Mesothelial cell of epicardium (in vitro differentiated cells): Measurements from ENCODE around the gene CGNL1. TPM values are rescaled to one million over a fixed set of nuclear protein-coding genes. Genes with fewer than 3 reads are reported as not detected.

Experiments
- DNase-seq, 2 experiments: peaks; one replicate each; pipeline ENCODE4 v3.0.0; 2021; ENCODE audit warnings: low spot score in 2 of 2; ENCODE audit not compliant: unreplicated experiment in 2 of 2
- H3K27ac Mint-ChIP-seq: 2 replicates; pipeline ENCODE4 v1.8.0; 2021; ENCODE audit warnings: mixed read lengths
- H3K27me3 Mint-ChIP-seq: 2 replicates; pipeline ENCODE4 v1.8.0; 2021; ENCODE audit warnings: low read depth, mixed read lengths
- H3K36me3 Mint-ChIP-seq: 2 replicates; pipeline ENCODE4 v1.8.0; 2021; ENCODE audit warnings: mixed read lengths
- H3K4me1 Mint-ChIP-seq: 2 replicates; pipeline ENCODE4 v1.8.0; 2021; ENCODE audit warnings: mixed read lengths
- H3K4me3 Mint-ChIP-seq: 2 replicates; pipeline ENCODE4 v1.8.0; 2021; ENCODE audit warnings: mild to moderate bottlenecking, moderate library complexity, mixed read lengths
- H3K9me3 Mint-ChIP-seq: 2 replicates; pipeline ENCODE4 v1.8.0; 2021; ENCODE audit warnings: mixed read lengths
- total RNA-seq: library from RNA; stranded (reverse); gene quantifications from 3 replicates; pipeline ENCODE4 v1.2.1, GENCODE V29; 2021
- TF ChIP-seq, protein P1 (sequence below): fragments of 200-600 bp; sonication (generic); IDR thresholded peaks from one replicate; pipeline ENCODE4 v1.5.0; 2021; ENCODE audit warnings: antibody characterized with exemption; ENCODE audit not compliant: unreplicated experiment

Gene CGNL1
- total RNA-seq, 1 donor from 2014 or later: 34.1 TPM

DNA sequence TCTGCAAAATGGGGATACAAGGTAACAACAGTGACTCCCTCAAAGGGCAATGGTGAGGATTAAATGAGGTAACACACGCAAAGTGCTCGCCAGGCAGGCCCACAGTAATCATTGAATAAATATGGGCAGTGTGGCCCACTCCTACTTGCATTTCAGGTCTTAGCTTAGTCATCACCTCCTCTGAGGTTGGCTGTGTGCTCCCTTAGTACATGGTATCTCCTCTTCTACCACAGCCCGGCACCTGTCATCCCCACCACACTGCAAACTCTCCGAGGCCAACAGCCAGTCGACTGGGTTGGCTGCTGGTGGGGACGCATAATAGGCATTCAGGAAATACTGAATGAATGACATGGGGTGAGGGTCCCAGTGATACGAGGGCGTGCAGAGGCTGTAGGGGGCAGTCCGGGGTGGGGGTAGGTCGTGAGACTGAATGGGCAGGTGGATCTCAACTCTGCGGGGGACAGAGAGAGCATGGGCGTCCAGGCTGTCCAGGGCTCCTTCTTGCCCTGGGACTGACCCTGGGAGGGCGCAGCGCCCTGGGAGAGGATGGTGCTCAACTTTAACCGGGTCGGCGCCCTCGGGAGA, 215.0 kb downstream of the CGNL1 start:
- Mint-ChIP-seq H3K36me3 (no peaks in the 10 kb centered on the region), H3K9me3 (no peaks in the 10 kb centered on the region), H3K4me1 (peaks cover 17% of the 10 kb centered on the region), H3K27me3 (no peaks in the 10 kb centered on the region), H3K27ac (peak overlapping the region; percentile 28), H3K4me3 (peak overlapping the region; percentile 73)
- TF ChIP-seq, protein P1, sequence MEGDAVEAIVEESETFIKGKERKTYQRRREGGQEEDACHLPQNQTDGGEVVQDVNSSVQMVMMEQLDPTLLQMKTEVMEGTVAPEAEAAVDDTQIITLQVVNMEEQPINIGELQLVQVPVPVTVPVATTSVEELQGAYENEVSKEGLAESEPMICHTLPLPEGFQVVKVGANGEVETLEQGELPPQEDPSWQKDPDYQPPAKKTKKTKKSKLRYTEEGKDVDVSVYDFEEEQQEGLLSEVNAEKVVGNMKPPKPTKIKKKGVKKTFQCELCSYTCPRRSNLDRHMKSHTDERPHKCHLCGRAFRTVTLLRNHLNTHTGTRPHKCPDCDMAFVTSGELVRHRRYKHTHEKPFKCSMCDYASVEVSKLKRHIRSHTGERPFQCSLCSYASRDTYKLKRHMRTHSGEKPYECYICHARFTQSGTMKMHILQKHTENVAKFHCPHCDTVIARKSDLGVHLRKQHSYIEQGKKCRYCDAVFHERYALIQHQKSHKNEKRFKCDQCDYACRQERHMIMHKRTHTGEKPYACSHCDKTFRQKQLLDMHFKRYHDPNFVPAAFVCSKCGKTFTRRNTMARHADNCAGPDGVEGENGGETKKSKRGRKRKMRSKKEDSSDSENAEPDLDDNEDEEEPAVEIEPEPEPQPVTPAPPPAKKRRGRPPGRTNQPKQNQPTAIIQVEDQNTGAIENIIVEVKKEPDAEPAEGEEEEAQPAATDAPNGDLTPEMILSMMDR: no peak
- no peak for DNase-seq

- Mint-ChIP-seq H3K27me3 (no peaks in the 10 kb centered on the region), H3K9me3 (no peaks in the 10 kb centered on the region), H3K36me3 (no peaks in the 10 kb centered on the region), H3K4me3 (peak within 1 kb of the TSS; percentile 73), H3K27ac (peak within 1 kb of the TSS; percentile 28), H3K4me1 (peaks cover 17% of the 10 kb centered on the region)
- peak; percentile 33 to 61 for DNase-seq
- TF ChIP-seq, protein P1: no peak
Measured at GRCh38 chr15:57591822-57592367, 215.6 kb downstream of the CGNL1 start, which contains the start of gene MYZAP. Gene MYZAP (plus strand): TSS chr15:57591904. CDS start chr15:57592035, 131 bp downstream.

DNA sequence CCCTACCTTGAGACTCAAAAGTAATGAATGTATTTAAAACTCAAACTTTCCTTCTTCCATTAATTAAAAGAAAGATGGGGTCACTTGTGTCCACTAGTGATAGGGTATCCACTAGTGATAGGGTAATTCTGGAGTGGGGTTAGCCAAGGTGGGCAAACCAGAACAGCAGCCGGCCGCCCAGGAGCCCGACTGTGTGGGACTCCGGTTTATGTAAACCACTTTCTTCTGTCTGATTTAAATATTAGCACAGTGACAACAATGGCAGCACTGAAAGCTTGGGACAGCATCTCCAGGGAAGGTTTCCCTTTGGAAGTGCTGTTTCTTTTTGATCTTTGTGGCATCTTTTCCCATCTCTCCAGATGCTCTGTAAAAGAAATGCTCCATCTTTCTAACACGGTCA, 216.1 kb downstream of the CGNL1 start:
- no peaks in the 10 kb centered on the region for H3K27me3 Mint-ChIP-seq

DNA sequence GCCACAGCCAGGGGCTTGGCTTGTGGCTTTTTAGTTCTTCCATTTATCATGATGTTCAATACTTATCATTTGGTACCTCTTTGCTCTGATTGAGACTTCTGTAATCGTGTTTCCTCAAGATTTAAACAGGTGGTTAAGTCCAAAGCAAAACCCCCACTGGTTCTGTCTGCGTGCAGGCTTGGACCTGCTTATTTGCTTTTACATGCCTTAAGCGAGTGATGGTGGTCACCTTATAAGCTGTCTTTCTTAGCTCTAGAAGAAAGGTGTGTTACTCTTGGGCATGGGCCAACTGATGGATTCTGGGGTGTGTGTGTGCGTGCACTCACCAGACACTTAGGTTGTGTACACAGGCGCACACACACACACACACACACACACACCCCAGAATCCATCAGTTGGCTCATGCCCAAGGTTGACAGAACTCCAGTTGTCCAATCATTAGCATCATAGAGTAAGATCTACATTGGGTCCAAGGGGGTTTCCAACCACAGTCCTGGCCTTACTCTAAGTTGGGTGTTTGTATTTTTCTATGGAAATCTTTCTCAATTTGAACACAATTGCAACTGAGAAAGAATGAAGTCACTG, 216.6 kb downstream of the CGNL1 start:
- TF ChIP-seq, protein P1: no peak
- no peaks in the 10 kb centered on the region for H3K9me3 Mint-ChIP-seq
- H3K4me3 Mint-ChIP-seq: peak overlapping the region; percentile 62
- H3K27ac Mint-ChIP-seq: no peak overlapping the region
- H3K4me1 Mint-ChIP-seq: peaks cover 21% of the 10 kb centered on the region
- no peaks in the 10 kb centered on the region for H3K27me3 Mint-ChIP-seq
- DNase-seq: no peak
- H3K36me3 Mint-ChIP-seq: no peaks in the 10 kb centered on the region

More for the DNA sequence above, 216.1 kb downstream of the CGNL1 start:
- Mint-ChIP-seq H3K9me3 (no peaks in the 10 kb centered on the region), H3K4me1 (peaks cover 17% of the 10 kb centered on the region), H3K27ac (no peak overlapping the region), H3K36me3 (no peaks in the 10 kb centered on the region), H3K4me3 (peak overlapping the region; percentile 62)
- DNase-seq: no peak
- TF ChIP-seq, protein P1: no peak

DNA sequence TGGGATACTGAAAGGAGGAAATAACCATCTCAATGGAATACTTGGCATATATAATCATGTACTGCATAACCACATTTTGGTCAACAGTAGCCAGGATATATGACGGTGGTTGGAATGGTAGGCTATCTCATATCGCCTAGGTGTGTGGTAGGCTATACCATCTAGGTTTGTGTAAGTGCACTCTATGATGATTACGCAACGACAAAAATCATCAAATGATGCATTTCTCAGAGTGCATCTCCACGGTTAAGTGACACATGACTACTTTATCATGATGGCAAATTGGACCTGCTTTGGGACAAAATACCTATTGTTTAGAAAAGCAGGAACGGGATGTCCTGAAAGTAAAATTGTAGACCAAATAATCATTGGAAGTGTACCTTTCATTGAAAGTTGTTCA, 218.2 kb downstream of the CGNL1 start:
- TF ChIP-seq, protein P1: no peak
- Mint-ChIP-seq H3K9me3 (no peaks in the 10 kb centered on the region), H3K4me3 (no peak overlapping the region), H3K27me3 (no peaks in the 10 kb centered on the region), H3K36me3 (no peaks in the 10 kb centered on the region), H3K27ac (no peak overlapping the region), H3K4me1 (peaks cover 21% of the 10 kb centered on the region)
- DNase-seq: no peak
